Naive thymus-derived CD8-positive, alpha-beta T cell (primary cell): Measurements from ENCODE around the gene CHD2. TPM values are rescaled to one million over a fixed set of nuclear protein-coding genes. Genes with fewer than 3 reads are reported as not detected.
"Not testable (repeated sequence)": the region's sequence is repeated elsewhere in the genome, so short reads cannot be mapped to it uniquely, and the experiment has no call there.

Source experiments
- ATAC-seq, 2 donors: fragments of 150-1000 bp; cut with Tn5 transposase in 1 of 2; sonication (Bioruptor Pico), chemical (Tn5 transposase) in 1 of 2; 1 replicate in 1 of 2; 2 replicates in 1 of 2; pipeline ENCODE4 v1.10.0; 2021; ENCODE audit warnings: mild to moderate bottlenecking in 2 of 2, moderate library complexity in 2 of 2
- POLR2A ChIA-PET: fragments of 350-600 bp; sonication (Branson Sonifier 250); formaldehyde crosslinking; loops from one replicate; lab custom pipeline; 2021; ENCODE audit warnings: antibody characterized with exemption; lab: Charles Lee
- DNase-seq, 10 donors: peaks; one replicate each; pipeline versions ENCODE4 v3.0.0 to v3.0.0-alpha.2; 2020 to 2022
- H3K27ac Mint-ChIP-seq, 10 donors: one replicate each; pipeline ENCODE4 v1.8.0; 2020 to 2022; ENCODE audit warnings: mild to moderate bottlenecking in 10 of 10, mixed read lengths in 10 of 10, moderate library complexity in 4 of 10, inconsistent platforms in 1 of 10
- H3K27me3 Mint-ChIP-seq, 5 donors: one replicate each; pipeline ENCODE4 v1.8.0; 2021 to 2022; ENCODE audit warnings: mixed read lengths in 5 of 5
- H3K36me3 Mint-ChIP-seq, 3 donors: one replicate each; pipeline ENCODE4 v1.8.0; 2020 to 2022; ENCODE audit warnings: mixed read lengths in 3 of 3, mild to moderate bottlenecking in 2 of 3, inconsistent platforms in 1 of 3
- H3K4me1 Mint-ChIP-seq, 4 donors: one replicate each; pipeline ENCODE4 v1.8.0; 2021 to 2022; ENCODE audit warnings: mixed read lengths in 4 of 4
- H3K4me3 Mint-ChIP-seq, 10 donors: one replicate each; pipeline ENCODE4 v1.8.0; 2020 to 2022; ENCODE audit warnings: mild to moderate bottlenecking in 10 of 10, mixed read lengths in 10 of 10, moderate library complexity in 6 of 10, inconsistent platforms in 1 of 10
- H3K9me3 Mint-ChIP-seq, 9 donors: one replicate each; pipeline ENCODE4 v1.8.0; 2020 to 2022; ENCODE audit warnings: mixed read lengths in 9 of 9, mild to moderate bottlenecking in 3 of 9, inconsistent platforms in 1 of 9, moderate library complexity in 1 of 9
- polyA plus RNA-seq, 3 donors: library from polyadenylated mRNA; unstranded; fragments of 300-500 nt; fragmentation: Illumina TruSeq; gene quantifications; one replicate each; pipeline ENCODE4 v1.2.3, GENCODE V29; 2021
- total RNA-seq, 8 experiments: library from RNA in 2 of 8; stranded (reverse) in 2 of 8; gene quantifications; one replicate each; pipeline ENCODE4 v1.2.3 and lab custom pipeline; 2021 to 2026

Gene CHD2
- 100 to 1,000 TPM; 415 to 427 TPM for total RNA-seq
- polyA plus RNA-seq = 100 to 1,000 TPM in 1 of 3 donors, 10 to 100 TPM in 2; 53.1 to 101 (median 68.1) TPM
- total RNA-seq (lab: John Stamatoyannopoulos, UW) = 229 to 1,482 (median 638) reads per million in 6 experiments

DNA sequence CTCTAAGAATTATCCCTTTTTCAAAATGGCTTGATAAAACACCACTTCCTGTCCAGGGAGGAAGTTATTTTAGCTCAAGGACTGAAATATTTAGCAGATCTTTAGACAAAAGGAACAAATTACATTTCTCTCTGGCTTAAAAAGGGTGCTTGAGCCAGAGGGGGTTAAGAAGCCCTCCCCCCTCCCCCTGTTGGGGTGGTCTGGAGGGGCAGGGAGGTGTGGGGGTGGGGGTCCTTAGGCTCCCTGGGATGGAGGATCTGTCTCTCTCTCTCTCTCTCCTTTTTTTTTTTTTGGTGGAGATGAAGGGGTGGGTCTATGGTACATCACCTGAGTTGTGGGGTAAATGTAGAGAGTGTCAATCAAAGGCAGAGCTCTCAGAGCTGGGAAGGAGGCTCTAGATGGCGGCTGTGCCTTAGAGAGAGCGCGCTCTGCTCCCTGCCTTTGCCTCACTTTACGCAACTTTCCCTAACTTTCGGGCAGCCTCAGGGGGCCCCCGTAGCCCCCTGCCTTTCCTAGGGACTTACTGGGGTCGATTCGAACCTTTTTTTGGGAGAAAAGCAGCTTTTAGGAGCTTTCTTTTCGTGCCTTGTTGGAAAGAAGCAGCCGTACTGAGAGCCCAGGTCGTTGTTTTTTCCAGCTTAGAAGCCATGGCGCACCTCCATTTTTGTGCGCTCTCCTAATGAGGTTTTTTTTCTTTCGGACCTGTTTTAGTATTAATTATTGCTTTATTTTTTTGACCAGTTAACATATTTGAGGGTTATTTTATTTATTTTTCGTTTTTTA lies at the start of gene CHD2:
TSS of gene CHD2 (plus strand) at position 377 of the 783 bp plus-strand sequence. CDS start 914 bp downstream, outside the sequence.
- peak within 1 kb of the TSS; percentile 96 to 100 (median 99) for H3K27ac Mint-ChIP-seq
- POLR2A ChIA-PET = interaction anchor here (0.5 to 11.6 kb wide), 22 partner anchors 9 to 118 kb away, joined by 3 to 659 read pairs (median 8); no protein-coding TSS in a partner anchor
- no peaks in the 10 kb centered on the region for H3K27me3 Mint-ChIP-seq
- H3K36me3 Mint-ChIP-seq = peaks cover 19 to 68% (median 47%) of the 10 kb centered on the region in 3 donors
- peak; percentile 62 to 90 (median 80) for DNase-seq
- H3K9me3 Mint-ChIP-seq = peaks cover 0 to 12% (median 3%) of the 10 kb centered on the region in 9 donors
- H3K4me1 Mint-ChIP-seq = peaks cover 24 to 70% (median 53%) of the 10 kb centered on the region in 4 donors
- ATAC-seq = peak; percentile 65 to 67
- H3K4me3 Mint-ChIP-seq = peak within 1 kb of the TSS; percentile 92 to 99 (median 98)

DNA sequence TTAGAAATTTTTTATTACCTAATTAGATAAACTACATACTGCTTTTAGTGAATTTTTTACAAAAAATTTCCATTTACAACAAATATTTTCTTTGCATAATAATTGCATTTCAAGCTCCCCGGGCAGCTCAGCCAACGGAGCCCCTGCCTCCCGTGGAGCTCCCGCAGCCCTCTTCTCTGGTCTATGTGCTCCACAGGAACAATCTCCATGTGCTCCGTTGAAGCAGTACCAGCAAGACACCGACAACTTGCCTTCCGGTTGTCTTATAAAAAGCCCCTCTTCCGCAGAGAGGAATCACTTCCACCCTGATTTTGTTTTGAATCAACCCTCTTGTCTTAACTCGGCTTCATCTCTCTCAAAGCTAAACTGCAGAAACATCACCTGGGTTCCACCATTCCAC lies 46.9 kb upstream of the CHD2 start:
- POLR2A ChIA-PET = interaction anchor here (0.7 to 15.0 kb wide), 11 partner anchors 9 to 47 kb away, joined by 3 to 202 read pairs (median 5); partner anchors contain the start of gene CHD2
- DNase-seq (no peak), ATAC-seq (no peak)
- no peaks in the 10 kb centered on the region for H3K27me3 Mint-ChIP-seq
- peak overlapping the region in 4 of 10 donors; percentile 0 to 72 (median 7) for H3K27ac Mint-ChIP-seq
- no peaks in the 10 kb centered on the region for H3K36me3 Mint-ChIP-seq
- peaks cover 15 to 42% (median 36%) of the 10 kb centered on the region in 4 donors for H3K4me1 Mint-ChIP-seq
- H3K9me3 Mint-ChIP-seq = no peaks in the 10 kb centered on the region
- peak overlapping the region in 2 of 10 donors; percentile 3 to 40 for H3K4me3 Mint-ChIP-seq

- Mint-ChIP-seq H3K4me1 (peaks cover 2 to 4% (median 3%) of the 10 kb centered on the region in 4 donors), H3K4me3 (no peak overlapping the region), H3K9me3 (peaks cover 0 to 11% (median 5%) of the 10 kb centered on the region in 9 donors), H3K27ac (no peak overlapping the region), H3K27me3 (no peaks in the 10 kb centered on the region), H3K36me3 (peaks cover 0 to 6% (median 4%) of the 10 kb centered on the region in 3 donors)
- ATAC-seq = no peak
- POLR2A ChIA-PET = interaction anchor here (1.3 to 5.8 kb wide), 5 partner anchors 8 to 29 kb away, joined by 4 to 42 read pairs (median 6); no protein-coding TSS in a partner anchor
- DNase-seq = no peak
Observed at GRCh38 chr15:92861742-92862141, 38.4 kb upstream of the CHD2 start.

DNA sequence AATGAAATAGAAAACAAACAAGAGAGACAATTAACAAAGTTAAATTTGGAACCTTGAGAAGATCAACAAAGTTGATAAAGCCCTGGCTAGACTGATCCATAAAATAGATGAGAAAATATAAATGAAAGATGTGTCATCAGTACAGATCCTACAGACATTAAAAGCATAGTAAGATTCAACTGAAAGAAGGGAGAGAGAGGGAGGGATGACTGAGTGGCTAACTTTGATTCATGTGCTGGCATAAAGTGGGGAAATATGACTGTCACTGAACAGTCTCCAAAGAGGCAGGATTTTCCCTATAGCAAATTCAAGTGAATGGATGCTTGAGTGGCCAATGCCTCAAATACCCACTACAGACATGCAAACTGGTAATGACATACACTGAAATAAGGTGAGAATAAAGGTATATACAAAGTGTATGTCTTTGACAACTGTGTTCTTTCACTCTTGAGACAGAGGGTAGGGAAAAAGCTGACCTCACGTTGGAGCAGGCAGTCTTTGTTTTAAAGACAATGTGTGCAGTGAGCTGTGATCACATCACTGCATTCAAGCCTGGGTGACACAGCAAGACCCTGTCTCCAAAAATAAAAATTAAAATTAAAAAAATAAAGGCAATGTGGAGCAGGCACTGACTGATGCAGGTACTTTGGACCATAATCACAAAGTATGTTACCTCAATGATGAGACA lies 35.9 kb upstream of the CHD2 start:
- Mint-ChIP-seq H3K9me3 (peaks cover 0 to 11% (median 5%) of the 10 kb centered on the region in 9 donors), H3K36me3 (peaks cover 0 to 6% (median 4%) of the 10 kb centered on the region in 3 donors), H3K27ac (peak overlapping the region in 1 of 10 donors; percentile 50), H3K4me1 (peaks cover 0 to 5% (median 2%) of the 10 kb centered on the region in 4 donors), H3K27me3 (no peaks in the 10 kb centered on the region), H3K4me3 (no peak overlapping the region)
- POLR2A ChIA-PET = interaction anchor here (1.0 to 1.5 kb wide), 2 partner anchors 12 to 18 kb away, joined by 3 to 4 read pairs; no protein-coding TSS in a partner anchor
- DNase-seq (no peak), ATAC-seq (no peak)

DNA sequence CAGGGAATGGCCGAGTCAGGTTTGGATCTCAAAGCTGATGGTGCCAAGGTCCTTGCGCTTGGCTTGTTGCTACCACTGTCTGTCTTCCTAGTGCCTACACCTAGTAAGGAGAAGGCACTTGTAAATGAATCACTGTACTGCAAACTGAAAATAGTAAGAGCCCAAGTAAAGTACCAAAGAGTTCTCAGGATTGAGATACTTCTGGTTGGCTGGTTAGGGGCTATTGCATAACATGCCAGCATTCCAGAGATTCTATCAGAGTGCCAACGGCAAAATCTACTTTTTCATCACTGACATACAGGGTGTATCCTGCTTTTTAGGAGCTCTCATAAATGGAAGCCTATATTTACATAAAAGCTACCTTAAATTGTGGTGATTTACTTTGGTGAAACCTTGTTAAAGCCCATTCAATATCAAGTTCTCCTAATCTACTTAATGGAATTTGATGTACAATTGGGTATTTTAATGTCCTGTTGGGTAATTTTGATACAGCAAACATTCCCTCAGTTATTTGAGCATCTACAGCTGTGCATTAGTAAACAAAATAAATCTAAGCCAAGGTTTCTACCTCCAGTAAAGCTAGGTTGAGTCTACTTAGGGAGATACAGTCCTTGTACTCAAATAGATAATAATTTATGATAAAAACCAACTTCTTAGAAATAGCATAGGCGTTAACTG lies 30.7 kb upstream of the CHD2 start:
- Mint-ChIP-seq H3K4me3 (no peak overlapping the region), H3K27ac (peak overlapping the region in 1 of 10 donors; percentile 32)
- ATAC-seq = no peak

GRCh38 chr15:92870010-92870591 lies 30.0 kb upstream of the CHD2 start:
- Mint-ChIP-seq H3K27me3 (no peaks in the 10 kb centered on the region), H3K36me3 (no peaks in the 10 kb centered on the region), H3K9me3 (peaks cover 0 to under 1% (median 0%) of the 10 kb centered on the region in 9 donors), H3K27ac (peak overlapping the region in 2 of 10 donors; percentile 24 to 32), H3K4me1 (peaks cover 3 to 15% (median 5%) of the 10 kb centered on the region in 4 donors), H3K4me3 (no peak overlapping the region)
- ATAC-seq (no peak), DNase-seq (no peak)
- POLR2A ChIA-PET = interaction anchor here (0.5 to 6.1 kb wide), 5 partner anchors 9 to 1654 kb away, joined by 3 to 53 read pairs (median 5); no protein-coding TSS in a partner anchor

More for the DNA sequence above, 30.7 kb upstream of the CHD2 start:
- Mint-ChIP-seq H3K4me1 (peaks cover 3 to 15% (median 5%) of the 10 kb centered on the region in 4 donors), H3K36me3 (no peaks in the 10 kb centered on the region), H3K9me3 (peaks cover 0 to 5% (median 0%) of the 10 kb centered on the region in 9 donors), H3K27me3 (no peaks in the 10 kb centered on the region)
- POLR2A ChIA-PET = interaction anchor here (1.7 to 6.1 kb wide), 3 partner anchors 8 to 20 kb away, joined by 5 to 53 read pairs (median 11); no protein-coding TSS in a partner anchor
- no peak for DNase-seq

- ATAC-seq, H3K27me3 Mint-ChIP-seq, H3K9me3 Mint-ChIP-seq, H3K36me3 Mint-ChIP-seq, H3K27ac Mint-ChIP-seq, DNase-seq, H3K4me3 Mint-ChIP-seq: not testable (repeated sequence)
- peaks cover 8 to 20% (median 14%) of the 10 kb centered on the region in 4 donors for H3K4me1 Mint-ChIP-seq
- POLR2A ChIA-PET = interaction anchor here (1.0 kb wide), 1 partner anchor 52 kb away, joined by 3 read pairs; no protein-coding TSS in a partner anchor
Observed at GRCh38 chr15:92872967-92873366, 27.2 kb upstream of the CHD2 start.

DNA sequence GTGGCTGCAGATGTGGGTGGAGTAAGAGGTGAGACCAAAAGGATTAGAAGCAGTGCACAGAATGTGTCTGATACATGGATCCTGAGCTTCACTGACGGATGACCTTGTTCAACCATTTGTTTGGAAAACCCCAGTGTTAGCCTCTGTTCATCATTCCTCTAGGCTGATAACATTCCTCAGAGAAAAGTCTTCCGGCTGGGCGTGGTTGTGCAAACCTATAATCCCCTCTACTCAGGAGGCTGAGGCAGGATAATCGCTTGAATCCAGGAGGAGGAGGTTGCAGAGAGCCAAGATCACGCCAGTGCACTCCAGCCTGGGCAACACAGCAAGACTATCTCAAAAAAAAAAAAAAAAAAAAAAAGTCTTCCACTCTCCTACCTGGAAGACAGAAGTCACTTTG lies 23.1 kb upstream of the CHD2 start:
- Mint-ChIP-seq H3K36me3 (no peaks in the 10 kb centered on the region), H3K4me1 (peaks cover 30 to 52% (median 44%) of the 10 kb centered on the region in 4 donors), H3K4me3 (no peak overlapping the region), H3K27me3 (no peaks in the 10 kb centered on the region), H3K9me3 (no peaks in the 10 kb centered on the region), H3K27ac (peak overlapping the region in 2 of 10 donors; percentile 12 to 34)
- POLR2A ChIA-PET = interaction anchor here (1.4 to 20.3 kb wide), 3 partner anchors 17 to 28 kb away, joined by 3 to 659 read pairs (median 202); partner anchors contain the start of gene CHD2
- ATAC-seq (no peak), DNase-seq (no peak)

DNA sequence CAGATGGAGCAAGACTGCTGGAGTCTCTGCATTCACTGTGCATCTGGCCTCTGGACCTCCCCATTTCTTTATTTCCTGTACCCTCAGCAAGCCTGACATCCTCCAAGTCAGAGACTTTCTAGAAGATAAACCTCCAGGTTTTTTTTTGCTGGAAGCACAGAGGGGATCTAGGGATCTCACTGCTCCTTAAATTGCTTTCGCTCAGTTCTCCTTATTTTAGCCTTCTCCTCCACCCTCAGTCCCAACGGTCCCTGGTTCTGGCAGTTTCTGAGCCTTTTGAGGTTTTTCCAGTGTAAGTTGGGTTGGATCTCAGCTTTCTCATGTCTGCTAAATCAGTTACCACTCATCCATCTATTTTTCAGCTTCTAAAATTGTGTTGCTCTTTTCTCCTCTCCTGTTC lies 22.7 kb upstream of the CHD2 start:
- POLR2A ChIA-PET = interaction anchor here (1.4 to 20.3 kb wide), 5 partner anchors 17 to 46 kb away, joined by 3 to 659 read pairs (median 202); partner anchors contain the start of gene CHD2
- H3K36me3 Mint-ChIP-seq = no peaks in the 10 kb centered on the region
- ATAC-seq (no peak), DNase-seq (no peak)
- H3K9me3 Mint-ChIP-seq = no peaks in the 10 kb centered on the region
- peaks cover 33 to 54% (median 48%) of the 10 kb centered on the region in 4 donors for H3K4me1 Mint-ChIP-seq
- peak overlapping the region in 1 of 10 donors; percentile 7 for H3K4me3 Mint-ChIP-seq
- H3K27ac Mint-ChIP-seq = peak overlapping the region in 2 of 10 donors; percentile 12 to 48
- H3K27me3 Mint-ChIP-seq = no peaks in the 10 kb centered on the region

- Mint-ChIP-seq H3K4me3 (peak overlapping the region in 1 of 10 donors; percentile 35), H3K4me1 (peaks cover 33 to 54% (median 48%) of the 10 kb centered on the region in 4 donors), H3K27ac (peak overlapping the region in 9 of 10 donors; percentile 8 to 87 (median 76)), H3K27me3 (no peaks in the 10 kb centered on the region), H3K36me3 (peaks cover 3 to 4% (median 3%) of the 10 kb centered on the region in 3 donors), H3K9me3 (peaks cover 0 to 4% (median 0%) of the 10 kb centered on the region in 9 donors)
- DNase-seq (peak in 1 of 10 donors; percentile 1), ATAC-seq (no peak)
- POLR2A ChIA-PET = interaction anchor here (1.6 to 20.3 kb wide), 9 partner anchors 10 to 71 kb away, joined by 3 to 681 read pairs (median 189); partner anchors contain the start of gene CHD2
Observed at GRCh38 chr15:92878593-92879053, 21.5 kb upstream of the CHD2 start.
